Kidney (tissue), 14 donors: ENCODE data around the gene LRRC27. TPM values are rescaled to one million over a fixed set of nuclear protein-coding genes. Genes with fewer than 3 reads are reported as not detected.
A peak's percentile ranks its signal among the peaks of the same experiment; 100 is the strongest.

Source experiments
- DNase-seq, 5 donors: peaks; one replicate each; pipeline ENCODE4 v3.0.0-alpha.2; 2013 to 2020
- FAIRE-seq: peaks from 2 replicates; lab custom pipeline; 2012; peaks lifted over from hg19 to GRCh38; lab: Jason Lieb, UNC
- H3K27ac ChIP-seq, 2 donors: one replicate each; pipeline ENCODE4 v1.7.0; 2013; ENCODE audit warnings: low read depth in 2 of 2, low read length in 2 of 2, inconsistent platforms in 1 of 2
- H3K27me3 ChIP-seq: one replicate; pipeline ENCODE4 v1.7.1; 2013; ENCODE audit warnings: low read length, inconsistent platforms; ENCODE audit not compliant: control insufficient read depth, insufficient read depth
- H3K36me3 ChIP-seq, 3 donors: one replicate each; pipeline versions ENCODE4 v1.7.0 to v1.7.1; 2013; ENCODE audit warnings: low read length in 3 of 3, control low read depth in 1 of 3, inconsistent platforms in 1 of 3; ENCODE audit not compliant: insufficient read depth in 3 of 3, control insufficient read depth in 2 of 3
- H3K4me1 ChIP-seq, 3 donors: one replicate each; pipeline versions ENCODE4 v1.7.0 to v1.7.1; 2013; ENCODE audit warnings: low read length in 3 of 3, inconsistent platforms in 1 of 3, low read depth in 1 of 3; ENCODE audit not compliant: control insufficient read depth in 2 of 3, insufficient read depth in 2 of 3
- H3K4me3 ChIP-seq, 3 donors: one replicate each; pipeline versions ENCODE4 v1.7.0 to v1.8.1; 2013; ENCODE audit warnings: low read length in 3 of 3, control low read depth in 1 of 3, inconsistent platforms in 1 of 3
- H3K9ac ChIP-seq, 3 donors: one replicate each; pipeline versions ENCODE4 v1.7.0 to v1.7.1; 2013; ENCODE audit warnings: low read length in 3 of 3, control low read depth in 1 of 3, inconsistent platforms in 1 of 3
- H3K9me3 ChIP-seq, 3 donors: one replicate each; pipeline versions ENCODE4 v1.7.0 to v1.7.1; 2013; ENCODE audit warnings: low read length in 3 of 3, control low read depth in 1 of 3, inconsistent platforms in 1 of 3; ENCODE audit not compliant: control insufficient read depth in 2 of 3, insufficient read depth in 1 of 3
- intact Hi-C: fragments of 100-400 bp; cut with DNase I; formaldehyde crosslinking; loops from one replicate; pipeline ENCODE4 v1.11.1; 2022
- polyA plus RNA-seq: library from polyadenylated mRNA; stranded (reverse); fragments of 350-450 nt; fragmentation: Illumina TruSeq; extraction: RNeasy Lipid Tissue Mini Kit (QIAGEN cat#74804); gene quantifications from one replicate; pipeline ENCODE4 v1.2.3, GENCODE V29; 2014; ENCODE audit warnings: low read depth, low replicate concordance; ENCODE audit not compliant: insufficient read depth
- total RNA-seq: library from RNA; stranded (reverse); fragmentation: NEBNext Ultra II Directional; extraction: Animal tissue kit (Norgen Biotek cat#: 25700); gene quantifications from one replicate; pipeline ENCODE4 v1.2.1, GENCODE V29; 2021
- TF ChIP-seq, protein P1 (sequence below): IDR thresholded peaks from 3 replicates; pipeline ENCODE4 v1.5.1; 2012; ENCODE audit warnings: mild to moderate bottlenecking, moderate library complexity, borderline replicate concordance; ENCODE audit not compliant: insufficient read depth; ENCODE audit errors: extremely low read depth
- donor health status: control.
- donor health status: control.
- donor health status: control.
- donor health status: control.
- donor health status: control.
- donor health status: DM: yes; HTN: yes; CAD: no.
- donor health status: Normal renal cell carcinoma (clear cell type).

Gene LRRC27
- total and polyA plus RNA-seq, 2 donors from 2014 or later, result 14.4 to 14.6 TPM

DNA sequence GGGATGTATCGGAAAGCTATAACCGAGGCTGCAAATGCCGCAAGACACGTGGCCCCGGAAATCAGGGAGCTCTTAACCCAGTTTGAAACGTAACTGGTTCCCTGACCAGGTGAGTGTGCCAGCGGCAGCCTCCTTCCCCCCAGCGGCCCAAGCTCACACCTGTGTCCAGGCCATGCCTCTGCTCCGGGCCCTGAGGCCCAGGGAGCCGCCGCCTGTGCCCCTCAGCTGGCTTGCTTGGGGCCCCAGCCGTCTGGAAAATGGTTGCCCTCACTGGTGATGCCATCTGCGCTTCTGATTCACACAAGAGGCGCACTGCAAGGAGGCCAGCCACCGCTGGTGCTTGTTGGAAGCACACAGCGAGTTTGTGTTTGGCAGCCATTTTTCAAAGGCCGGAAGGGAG lies 74.2 kb downstream of the LRRC27 start:
- intact Hi-C loops, result no loop called here
- no peaks in the 10 kb centered on the region for H3K27me3 ChIP-seq

DNA sequence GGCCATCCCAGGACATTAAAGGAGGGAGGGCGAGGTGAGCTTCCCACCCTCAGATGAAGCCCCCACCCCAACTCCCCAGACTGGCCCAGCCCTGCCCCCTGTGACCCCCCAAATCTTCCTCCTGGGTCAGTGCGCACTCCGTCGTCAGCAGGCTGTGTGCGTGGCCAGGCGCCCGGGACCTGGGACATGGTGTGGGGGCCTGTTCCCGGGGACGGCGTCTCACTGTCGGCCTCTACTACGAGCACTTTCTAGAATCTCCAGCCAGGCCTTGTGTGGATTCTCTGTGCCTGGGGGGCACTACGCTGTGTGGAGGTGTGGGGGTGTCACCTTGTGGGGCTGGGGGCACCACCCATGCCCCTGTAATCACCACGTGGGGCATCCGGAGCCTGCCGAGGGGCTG lies 74.8 kb downstream of the LRRC27 start:
- no peaks in the 10 kb centered on the region for H3K27me3 ChIP-seq
- H3K4me3 ChIP-seq, result no peak overlapping the region
- H3K27ac ChIP-seq, result peak overlapping the region; percentile 92 to 95
- H3K36me3 ChIP-seq, result peaks cover 0 to 7% (median 0%) of the 10 kb centered on the region in 3 donors
- intact Hi-C loops, result no loop called here
- no peak overlapping the region for H3K9ac ChIP-seq
- peaks cover 2 to 49% (median 13%) of the 10 kb centered on the region in 3 donors for H3K4me1 ChIP-seq
- DNase-seq (peak in 1 of 5 donors; percentile 68), FAIRE-seq (no peak)
- TF ChIP-seq, protein P1, sequence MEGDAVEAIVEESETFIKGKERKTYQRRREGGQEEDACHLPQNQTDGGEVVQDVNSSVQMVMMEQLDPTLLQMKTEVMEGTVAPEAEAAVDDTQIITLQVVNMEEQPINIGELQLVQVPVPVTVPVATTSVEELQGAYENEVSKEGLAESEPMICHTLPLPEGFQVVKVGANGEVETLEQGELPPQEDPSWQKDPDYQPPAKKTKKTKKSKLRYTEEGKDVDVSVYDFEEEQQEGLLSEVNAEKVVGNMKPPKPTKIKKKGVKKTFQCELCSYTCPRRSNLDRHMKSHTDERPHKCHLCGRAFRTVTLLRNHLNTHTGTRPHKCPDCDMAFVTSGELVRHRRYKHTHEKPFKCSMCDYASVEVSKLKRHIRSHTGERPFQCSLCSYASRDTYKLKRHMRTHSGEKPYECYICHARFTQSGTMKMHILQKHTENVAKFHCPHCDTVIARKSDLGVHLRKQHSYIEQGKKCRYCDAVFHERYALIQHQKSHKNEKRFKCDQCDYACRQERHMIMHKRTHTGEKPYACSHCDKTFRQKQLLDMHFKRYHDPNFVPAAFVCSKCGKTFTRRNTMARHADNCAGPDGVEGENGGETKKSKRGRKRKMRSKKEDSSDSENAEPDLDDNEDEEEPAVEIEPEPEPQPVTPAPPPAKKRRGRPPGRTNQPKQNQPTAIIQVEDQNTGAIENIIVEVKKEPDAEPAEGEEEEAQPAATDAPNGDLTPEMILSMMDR, result no peak
- H3K9me3 ChIP-seq, result no peaks in the 10 kb centered on the region

More for the DNA sequence above, 74.2 kb downstream of the LRRC27 start:
- DNase-seq, result peak in 1 of 5 donors; percentile 63
- TF ChIP-seq, protein P1, result no peak
- H3K4me3 ChIP-seq, result no peak overlapping the region
- no peak for FAIRE-seq
- no peak overlapping the region for H3K9ac ChIP-seq
- no peaks in the 10 kb centered on the region for H3K9me3 ChIP-seq
- peaks cover 0 to 50% (median 15%) of the 10 kb centered on the region in 3 donors for H3K4me1 ChIP-seq
- peak overlapping the region in 1 of 2 donors; percentile 95 for H3K27ac ChIP-seq
- peaks cover 0 to 7% (median 0%) of the 10 kb centered on the region in 3 donors for H3K36me3 ChIP-seq

DNA sequence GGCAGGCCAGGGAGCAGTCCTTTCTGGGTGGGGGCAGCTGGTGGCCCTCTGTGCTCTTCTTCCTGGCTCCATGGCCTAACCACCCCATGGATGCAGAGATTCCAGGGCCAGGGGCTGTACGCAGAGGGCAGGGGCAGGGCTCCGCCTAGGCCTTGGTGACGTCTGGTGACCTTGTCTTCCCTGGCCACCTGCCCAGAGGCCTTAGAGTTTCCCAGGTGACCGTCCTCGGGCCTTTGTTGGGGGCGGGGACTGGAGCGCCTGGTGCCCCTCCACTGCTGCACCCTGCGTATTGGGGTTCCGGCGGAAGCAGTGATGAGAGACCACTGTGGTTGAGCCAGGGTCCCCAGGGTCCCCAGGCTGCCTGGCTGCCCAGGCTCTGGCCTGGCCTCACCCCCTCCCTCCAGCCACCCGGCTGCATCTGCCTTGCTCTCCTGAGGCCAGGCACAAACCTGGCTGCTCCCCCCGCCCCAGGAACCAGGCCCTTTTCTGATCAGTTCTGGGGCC lies 75.3 kb downstream of the LRRC27 start:
- Histone ChIP-seq H3K9me3 (no peaks in the 10 kb centered on the region), H3K27ac (peak overlapping the region; percentile 92 to 95), H3K36me3 (peaks cover 0 to 7% (median 0%) of the 10 kb centered on the region in 3 donors), H3K4me1 (peaks cover 4 to 52% (median 16%) of the 10 kb centered on the region in 3 donors), H3K27me3 (no peaks in the 10 kb centered on the region), H3K4me3 (peak overlapping the region in 1 of 3 donors; percentile 47), H3K9ac (peak overlapping the region in 1 of 3 donors; percentile 34)
- TF ChIP-seq, protein P1, result no peak
- FAIRE-seq, result no peak
- intact Hi-C loops, result no loop called here
- peak in 2 of 5 donors; percentile 70 to 93 for DNase-seq

DNA sequence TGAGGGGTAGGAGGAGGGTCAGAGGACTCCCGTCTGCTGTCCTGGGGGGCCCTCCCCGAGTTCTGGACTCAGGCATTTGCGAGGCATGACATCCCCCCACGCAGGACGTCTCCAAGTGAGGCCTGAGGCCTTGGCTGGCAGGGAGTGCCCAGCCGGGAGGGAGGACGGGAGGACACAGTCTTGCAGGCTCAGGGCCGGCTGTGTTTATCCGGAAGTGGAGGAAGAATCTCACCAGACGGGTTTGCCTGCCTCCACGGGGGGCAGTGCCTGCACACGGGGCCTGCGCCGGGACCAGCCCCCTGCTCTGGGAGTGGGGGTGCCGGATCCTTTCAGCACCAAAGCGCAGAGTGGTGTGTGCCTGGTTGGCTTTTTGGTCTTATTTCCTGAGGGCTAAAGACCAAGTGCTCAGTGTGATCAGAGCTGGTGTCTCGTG lies 75.9 kb downstream of the LRRC27 start:
- FAIRE-seq (no peak), DNase-seq (peak; percentile 90 to 97 (median 92))

More for the DNA sequence above, 75.9 kb downstream of the LRRC27 start:
- Histone ChIP-seq H3K9me3 (no peaks in the 10 kb centered on the region), H3K4me1 (peaks cover 4 to 57% (median 21%) of the 10 kb centered on the region in 3 donors), H3K4me3 (peak overlapping the region in 1 of 3 donors; percentile 47), H3K27ac (peak overlapping the region; percentile 92 to 95), H3K36me3 (peaks cover 0 to 7% (median 0%) of the 10 kb centered on the region in 3 donors), H3K9ac (peak overlapping the region in 1 of 3 donors; percentile 65), H3K27me3 (no peaks in the 10 kb centered on the region)
- TF ChIP-seq, protein P1, result no peak
- intact Hi-C loops, result no loop called here
